Ovary (tissue), 9 donors: Measurements from ENCODE around the gene ENTHD1. TPM values are rescaled to one million over a fixed set of nuclear protein-coding genes. Genes with fewer than 3 reads are reported as not detected.

Experiments used
- DNase-seq, 5 donors: peaks; one replicate each; pipeline ENCODE4 v3.0.0-alpha.2; 2019 to 2020
- H3K27ac ChIP-seq, 2 donors: fragments of 200-600 bp; one replicate each; pipeline versions ENCODE4 v1.5.1 to v1.8.0; 2019 to 2022
- H3K27me3 ChIP-seq: fragments of 200-600 bp; one replicate; pipeline ENCODE4 v1.8.0; 2022
- H3K36me3 ChIP-seq: fragments of 200-600 bp; sonication (generic); one replicate; pipeline ENCODE4 v1.5.1; 2019
- H3K4me1 ChIP-seq: one replicate; pipeline ENCODE4 v1.8.1; 2013; ENCODE audit warnings: mild to moderate bottlenecking, moderate library complexity; ENCODE audit not compliant: insufficient read depth
- H3K4me3 ChIP-seq: fragments of 200-600 bp; sonication (generic); one replicate; pipeline ENCODE4 v1.5.1; 2017
- H3K9me3 ChIP-seq, 2 donors: fragments of 200-600 bp in 1 of 2; sonication (generic) in 1 of 2; one replicate each; pipeline versions ENCODE4 v1.5.1 to v1.8.1; 2013 to 2019; ENCODE audit warnings: mild to moderate bottlenecking in 1 of 2, moderate library complexity in 1 of 2
- EP300 ChIP-seq: sonication (generic); formaldehyde crosslinking; IDR thresholded peaks from one replicate; pipeline ENCODE4 v1.6.1; 2017; ENCODE audit warnings: antibody characterized with exemption
- POLR2A ChIP-seq: fragments of 450-650 bp; IDR thresholded peaks from one replicate; pipeline ENCODE4 v1.6.1; 2017; ENCODE audit warnings: antibody characterized with exemption, mild to moderate bottlenecking, moderate library complexity
- WGBS, 3 donors: extraction: QIAGEN DNeasy Blood & Tissue Kit in 1 of 3; methylation state at CpG; one replicate each; pipeline versions ENCODE4 v1.1.5 to v1.1.7; 2013 to 2017; 5-methylcytosine and 5-hydroxymethylcytosine counted together
- intact Hi-C, 4 donors: fragments of 100-400 bp; cut with DNase I; formaldehyde crosslinking; loops; one replicate each; pipeline versions ENCODE4 v1.11.0 to v1.15.1; 2022 to 2023
- polyA plus RNA-seq, 2 donors: library from polyadenylated mRNA; stranded (reverse); fragments of 200-250 nt in 1 of 2; fragments of 350-450 nt in 1 of 2; fragmentation: Illumina TruSeq in 1 of 2; extraction: RNeasy Lipid Tissue Mini Kit (QIAGEN cat#74804) in 1 of 2; gene quantifications; one replicate each; pipeline ENCODE4 v1.2.3, GENCODE V29; 2013 to 2014
- total RNA-seq, 7 donors: library from RNA; depleted of rRNA in 2 of 7; stranded (reverse); fragments of >200 nt in 2 of 7; fragmentation: NEBNext Ultra II Directional in 3 of 7; extraction: Animal tissue kit (Norgen Biotek cat#: 25700) in 3 of 7; gene quantifications; one replicate each; pipeline versions ENCODE4 v1.1.0 to v1.2.4, GENCODE V29; 2016 to 2023
- TF ChIP-seq, protein P1 (sequence below), 3 donors: fragments of 450-650 bp in 2 of 3; fragments of 200-600 bp in 1 of 3; IDR thresholded peaks; one replicate each; pipeline versions ENCODE4 v1.5.1 to v1.8.0; 2016 to 2022; ENCODE audit warnings: antibody characterized with exemption in 3 of 3, mild to moderate bottlenecking in 1 of 3
- donor health status: DM: no; HTN: no; CAD: no; lungs with moderate emphysema.
- donor health status: DM: no; HTN: no; CAD: no.
- donor health status: Bipolar disorder and iron deficiency.
- donor health status: DM: yes; HTN: yes; CAD: no.
- donor health status: DM: no; HTN: no; CAD: no.
- donor health status: DM: yes; HTN: yes; CAD: no.

The ENTHD1 gene
- total and polyA plus RNA-seq, 9 donors = 0.23 TPM; not detected in 8

DNA sequence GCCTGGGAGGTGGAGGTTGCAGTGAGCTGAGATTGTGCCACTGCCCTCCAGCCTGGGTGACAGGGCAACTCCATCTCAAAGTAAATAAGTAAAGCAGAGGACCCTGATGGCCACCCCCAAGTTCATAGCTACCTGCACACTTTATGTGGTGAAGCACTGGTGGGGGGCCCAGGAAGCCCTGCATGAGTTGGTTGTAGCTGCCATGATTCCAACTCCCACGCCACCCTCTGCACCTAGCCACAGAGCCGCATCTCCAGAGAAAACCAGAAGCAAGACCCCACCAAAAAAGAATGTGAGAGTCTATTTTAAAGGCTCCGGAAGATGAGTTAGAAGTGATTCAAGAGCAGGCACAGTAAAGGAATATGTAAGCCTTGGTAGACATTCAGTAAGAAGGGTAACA lies 46.3 kb upstream of the ENTHD1 start:
- no peak for TF ChIP-seq EP300
- no peak for TF ChIP-seq POLR2A
- TF ChIP-seq, protein P1, sequence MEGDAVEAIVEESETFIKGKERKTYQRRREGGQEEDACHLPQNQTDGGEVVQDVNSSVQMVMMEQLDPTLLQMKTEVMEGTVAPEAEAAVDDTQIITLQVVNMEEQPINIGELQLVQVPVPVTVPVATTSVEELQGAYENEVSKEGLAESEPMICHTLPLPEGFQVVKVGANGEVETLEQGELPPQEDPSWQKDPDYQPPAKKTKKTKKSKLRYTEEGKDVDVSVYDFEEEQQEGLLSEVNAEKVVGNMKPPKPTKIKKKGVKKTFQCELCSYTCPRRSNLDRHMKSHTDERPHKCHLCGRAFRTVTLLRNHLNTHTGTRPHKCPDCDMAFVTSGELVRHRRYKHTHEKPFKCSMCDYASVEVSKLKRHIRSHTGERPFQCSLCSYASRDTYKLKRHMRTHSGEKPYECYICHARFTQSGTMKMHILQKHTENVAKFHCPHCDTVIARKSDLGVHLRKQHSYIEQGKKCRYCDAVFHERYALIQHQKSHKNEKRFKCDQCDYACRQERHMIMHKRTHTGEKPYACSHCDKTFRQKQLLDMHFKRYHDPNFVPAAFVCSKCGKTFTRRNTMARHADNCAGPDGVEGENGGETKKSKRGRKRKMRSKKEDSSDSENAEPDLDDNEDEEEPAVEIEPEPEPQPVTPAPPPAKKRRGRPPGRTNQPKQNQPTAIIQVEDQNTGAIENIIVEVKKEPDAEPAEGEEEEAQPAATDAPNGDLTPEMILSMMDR (IDR thresholded peaks at IDR 0.05) = no peak
- H3K27ac ChIP-seq = no peak overlapping the region
- no peaks in the 10 kb centered on the region for H3K36me3 ChIP-seq
- H3K4me3 ChIP-seq = no peak overlapping the region
- no peak for DNase-seq
- intact Hi-C loops = no loop called here
- H3K4me1 ChIP-seq = no peaks in the 10 kb centered on the region
- H3K9me3 ChIP-seq = no peaks in the 10 kb centered on the region
- no peaks in the 10 kb centered on the region for H3K27me3 ChIP-seq
- WGBS, 3 donors = 94 to 100% (median 98%) methylated on average over 3 of the region's 3 CpGs

DNA sequence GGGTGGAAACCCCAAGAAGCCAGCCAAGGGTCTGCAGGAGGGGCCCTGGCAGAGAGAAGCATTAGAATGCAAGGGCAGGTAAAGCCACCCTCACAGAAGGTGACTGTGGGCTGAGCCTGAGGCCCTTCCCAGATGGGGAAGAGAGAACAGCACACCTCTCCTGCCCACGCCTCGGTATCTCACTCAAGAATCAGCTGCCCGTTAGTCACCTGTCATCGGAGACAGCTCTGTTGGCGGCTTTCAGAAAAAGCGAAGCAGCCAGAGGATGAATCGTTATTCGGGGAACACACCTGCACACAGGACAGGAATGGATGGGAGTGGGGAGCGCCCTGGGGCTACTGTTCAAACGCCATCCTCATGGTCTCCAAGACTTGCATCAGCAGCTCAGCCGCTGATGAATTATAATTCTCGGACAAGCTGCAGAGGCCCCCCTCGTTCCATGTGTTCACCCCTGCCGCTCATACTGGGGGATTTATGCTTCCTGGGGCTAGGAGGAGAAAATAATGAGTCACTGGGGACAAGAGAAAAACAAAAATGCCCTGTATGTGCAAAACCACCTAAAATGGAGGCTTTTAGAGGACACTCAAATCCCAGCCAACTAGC lies 45.0 kb upstream of the ENTHD1 start:
- no peak overlapping the region for H3K27ac ChIP-seq
- intact Hi-C loops = no loop called here

DNA sequence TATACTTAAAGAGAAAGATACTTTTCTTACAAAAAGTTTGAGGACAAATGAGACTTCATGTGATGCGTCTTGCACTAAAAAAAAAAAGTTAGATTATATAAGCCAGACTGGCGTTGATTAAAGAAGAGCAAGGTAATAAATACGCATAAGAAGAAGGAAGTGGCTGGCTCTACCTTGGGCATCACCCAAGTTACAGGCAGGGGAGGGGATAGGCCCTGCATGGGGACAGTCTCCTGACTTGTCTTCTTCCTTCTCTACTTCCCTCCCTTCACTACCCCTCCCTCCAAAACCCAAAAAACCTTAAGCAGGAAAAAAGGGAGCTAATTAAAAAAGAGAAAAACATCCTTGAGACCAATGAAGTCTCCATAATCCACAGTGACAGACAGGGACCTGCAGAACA lies 44.3 kb upstream of the ENTHD1 start:
- DNase-seq = no peak
- TF ChIP-seq, protein P1 (IDR thresholded peaks at IDR 0.05) = no peak
- TF ChIP-seq POLR2A (no peak), EP300 (no peak)
- no peaks in the 10 kb centered on the region for H3K9me3 ChIP-seq
- intact Hi-C loops = no loop called here
- no peak overlapping the region for H3K4me3 ChIP-seq
- no peak overlapping the region for H3K27ac ChIP-seq
- H3K36me3 ChIP-seq = no peaks in the 10 kb centered on the region
- H3K27me3 ChIP-seq = no peaks in the 10 kb centered on the region
- 86 to 89% (median 89%) methylated on average over 3 of the region's 3 CpGs for WGBS, 3 donors
- no peaks in the 10 kb centered on the region for H3K4me1 ChIP-seq

More for the DNA sequence above, 45.0 kb upstream of the ENTHD1 start:
- no peaks in the 10 kb centered on the region for H3K9me3 ChIP-seq
- DNase-seq = no peak
- WGBS, 3 donors = 66 to 76% (median 68%) methylated on average over 14 of the region's 14 CpGs
- no peak for TF ChIP-seq POLR2A
- TF ChIP-seq EP300 = no peak
- TF ChIP-seq, protein P1 (IDR thresholded peaks at IDR 0.05) = no peak
- H3K36me3 ChIP-seq = no peaks in the 10 kb centered on the region
- no peaks in the 10 kb centered on the region for H3K27me3 ChIP-seq
- H3K4me3 ChIP-seq = no peak overlapping the region
- no peaks in the 10 kb centered on the region for H3K4me1 ChIP-seq

DNA sequence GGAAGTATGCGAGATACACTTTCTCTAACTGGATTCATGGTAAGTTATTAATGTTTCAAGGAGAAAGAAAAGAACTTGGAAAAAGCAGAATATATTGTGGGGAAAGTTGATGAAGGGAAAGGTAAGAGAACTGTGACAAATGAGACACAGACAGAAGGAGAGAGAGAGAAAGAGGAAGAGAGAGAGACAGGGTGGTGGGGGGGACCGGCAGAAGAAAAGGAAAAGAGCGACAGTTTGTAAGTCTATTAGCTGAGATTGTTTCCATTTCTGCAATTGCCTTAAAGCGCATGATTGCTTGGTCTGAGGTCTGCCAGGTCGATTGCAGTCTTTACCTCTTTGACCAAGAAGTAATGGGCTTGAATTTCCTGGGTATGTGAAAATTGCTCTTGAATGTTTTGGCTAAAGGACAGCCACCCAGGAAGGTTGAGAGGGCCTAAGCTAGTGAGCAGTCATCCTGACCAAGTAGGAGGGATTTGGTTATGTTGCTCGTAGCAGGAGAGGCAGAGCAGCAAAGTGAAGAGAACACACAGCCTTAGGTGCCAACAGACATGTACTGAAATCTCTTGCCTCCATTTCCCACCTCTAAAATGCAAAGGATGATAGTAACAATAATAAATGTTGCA lies 43.1 kb upstream of the ENTHD1 start:
- 70 to 78% (median 70%) methylated on average over 6 of the region's 6 CpGs for WGBS, 3 donors
- intact Hi-C loops = no loop called here
- no peak for TF ChIP-seq EP300
- TF ChIP-seq, protein P1 (IDR thresholded peaks at IDR 0.05) = no peak
- no peak for TF ChIP-seq POLR2A
- Histone ChIP-seq H3K4me1 (no peaks in the 10 kb centered on the region), H3K27ac (no peak overlapping the region), H3K4me3 (no peak overlapping the region), H3K36me3 (no peaks in the 10 kb centered on the region), H3K9me3 (no peaks in the 10 kb centered on the region), H3K27me3 (no peaks in the 10 kb centered on the region)
- no peak for DNase-seq
